GM23338 (cell line): ENCODE data around the gene NTM. TPM values are rescaled to one million over a fixed set of nuclear protein-coding genes. Genes with fewer than 3 reads are reported as not detected.

Source experiments
- ATAC-seq: fragments of 200-7000 bp; cut with Tn5 transposase; 3 replicates; pipeline ENCODE4 v1.9.1; 2020
- DNase-seq: peaks from one replicate; pipeline ENCODE4 v3.0.0-alpha.2; 2015; ENCODE audit warnings: low spot score
- H2AFZ ChIP-seq: fragments of 200-600 bp; sonication (generic); 2 replicates; pipeline ENCODE4 v1.8.0; 2016; ENCODE audit warnings: antibody characterized with exemption, mild to moderate bottlenecking, moderate library complexity
- H3F3A ChIP-seq: fragments of 200-600 bp; sonication (generic); replicated peaks from 2 replicates; pipeline ENCODE4 v1.8.0; 2017; ENCODE audit warnings: antibody characterized with exemption, mixed run types, low read depth
- H3K27ac ChIP-seq: fragments of 200-600 bp; sonication (generic); 2 replicates; pipeline ENCODE4 v1.6.1; 2016; ENCODE audit warnings: low read depth
- H3K27me3 ChIP-seq: fragments of 200-600 bp; sonication (generic); 2 replicates; pipeline ENCODE4 v1.8.0; 2016; ENCODE audit warnings: mild to moderate bottlenecking, mixed run types, moderate library complexity; ENCODE audit not compliant: insufficient read depth
- H3K36me3 ChIP-seq: fragments of 200-600 bp; sonication (generic); 2 replicates; pipeline ENCODE4 v1.8.0; 2016; ENCODE audit warnings: mild to moderate bottlenecking; ENCODE audit not compliant: insufficient read depth
- H3K4me1 ChIP-seq: fragments of 200-600 bp; sonication (generic); 2 replicates; pipeline ENCODE4 v1.8.0; 2016; ENCODE audit warnings: mild to moderate bottlenecking, moderate library complexity; ENCODE audit not compliant: insufficient read depth
- H3K4me2 ChIP-seq: fragments of 200-600 bp; sonication (generic); 2 replicates; pipeline ENCODE4 v1.7.1; 2017; ENCODE audit warnings: mixed run types
- H3K4me3 ChIP-seq: fragments of 200-600 bp; sonication (generic); 2 replicates; pipeline ENCODE4 v1.6.1; 2016; ENCODE audit warnings: mixed run types
- H3K79me2 ChIP-seq: fragments of 200-600 bp; sonication (generic); replicated peaks from 2 replicates; pipeline ENCODE4 v1.8.0; 2017; ENCODE audit warnings: mild to moderate bottlenecking; ENCODE audit not compliant: insufficient read depth
- H3K9me2 ChIP-seq: fragments of 200-600 bp; sonication (generic); 2 replicates; pipeline ENCODE4 v1.8.0; 2017; ENCODE audit not compliant: insufficient read depth
- H4K20me1 ChIP-seq: fragments of 200-600 bp; sonication (generic); replicated peaks from 2 replicates; pipeline ENCODE4 v1.8.0; 2017; ENCODE audit warnings: mild to moderate bottlenecking; ENCODE audit not compliant: insufficient read depth
- H3K27ac Mint-ChIP-seq: 2 replicates; pipeline ENCODE4 v1.8.0; 2020; ENCODE audit warnings: inconsistent platforms, mild to moderate bottlenecking, moderate library complexity, mixed read lengths
- H3K27me3 Mint-ChIP-seq: 3 replicates; pipeline ENCODE4 v1.8.0; 2022; ENCODE audit warnings: low read depth, mild to moderate bottlenecking, moderate library complexity, mixed read lengths, inconsistent platforms; ENCODE audit not compliant: insufficient read depth, poor library complexity
- H3K36me3 Mint-ChIP-seq: 3 replicates; pipeline ENCODE4 v1.8.0; 2021; ENCODE audit warnings: low read depth, mild to moderate bottlenecking, inconsistent platforms, moderate library complexity, mixed read lengths
- H3K4me1 Mint-ChIP-seq: 3 replicates; pipeline ENCODE4 v1.8.0; 2020; ENCODE audit warnings: mild to moderate bottlenecking, inconsistent platforms, mixed read lengths
- H3K4me3 Mint-ChIP-seq: 3 replicates; pipeline ENCODE4 v1.8.0; 2021; ENCODE audit warnings: moderate library complexity, mild to moderate bottlenecking, inconsistent platforms, mixed read lengths
- H3K9me3 Mint-ChIP-seq: 3 replicates; pipeline ENCODE4 v1.8.0; 2020; ENCODE audit warnings: moderate library complexity, mild to moderate bottlenecking, inconsistent platforms, mixed read lengths
- EZH2 ChIP-seq: fragments of 200-600 bp; sonication (generic); IDR thresholded peaks from one replicate; pipeline ENCODE4 v1.8.0; 2017; ENCODE audit warnings: antibody characterized with exemption, mild to moderate bottlenecking, low read depth; ENCODE audit not compliant: unreplicated experiment
- JUNB ChIP-seq: IDR thresholded peaks from one replicate; pipeline ENCODE4 v1.6.1; 2016; ENCODE audit warnings: antibody characterized with exemption; ENCODE audit not compliant: unreplicated experiment
- NANOG ChIP-seq: IDR thresholded peaks from 2 replicates; pipeline ENCODE4 v1.6.1; 2016; ENCODE audit warnings: antibody characterized with exemption, borderline replicate concordance
- POLR2AphosphoS5 ChIP-seq: IDR thresholded peaks from 2 replicates; pipeline ENCODE4 v1.6.1; 2016; ENCODE audit warnings: antibody characterized with exemption, low read depth
- STAT1 ChIP-seq: IDR thresholded peaks from one replicate; pipeline ENCODE4 v1.6.1; 2016; ENCODE audit warnings: antibody characterized with exemption; ENCODE audit not compliant: unreplicated experiment
- ZNF114 ChIP-seq: fragments of 250-450 bp; sonication (Bioruptor Pico); IDR thresholded peaks from 2 replicates; pipeline ENCODE4 v1.5.0; 2020; ENCODE audit warnings: mild to moderate bottlenecking, moderate library complexity
- ZNF331 ChIP-seq: fragments of 250-450 bp; sonication (Bioruptor Pico); IDR thresholded peaks from 2 replicates; pipeline ENCODE4 v1.5.0; 2020; ENCODE audit warnings: low read depth, mild to moderate bottlenecking, moderate library complexity
- polyA plus RNA-seq: library from polyadenylated mRNA; unstranded; fragments of >200 nt; fragmentation: Nextera tagmentation; extraction: Ambion mirVana; gene quantifications from 2 replicates; pipeline ENCODE4 v1.2.1, GENCODE V29; 2016
- total RNA-seq: library from RNA; depleted of rRNA; stranded (reverse); fragments of >200 nt; shearing (Covaris generic); gene quantifications from 2 replicates; pipeline ENCODE4 v1.2.3, GENCODE V29; 2014
- TF ChIP-seq, protein P1 (sequence below): IDR thresholded peaks from one replicate; pipeline ENCODE4 v1.6.1; 2018; ENCODE audit warnings: antibody characterized with exemption; ENCODE audit not compliant: unreplicated experiment
- TF ChIP-seq, protein P2 (sequence below): IDR thresholded peaks from 2 replicates; pipeline ENCODE4 v1.6.1; 2016; ENCODE audit warnings: antibody characterized with exemption
- TF ChIP-seq, protein P3 (sequence below), 2 experiments: fragments of 200-600 bp in 1 of 2; sonication (generic) in 1 of 2; conservative IDR thresholded peaks; 2 replicates each; pipeline versions ENCODE4 v1.5.1 to v1.6.1; 2016 to 2017; ENCODE audit warnings: antibody characterized with exemption in 2 of 2, low read depth in 2 of 2, mild to moderate bottlenecking in 2 of 2, moderate library complexity in 1 of 2
- TF ChIP-seq, protein P4 (sequence below): fragments of 250-450 bp; sonication (Bioruptor Pico); IDR thresholded peaks from 2 replicates; pipeline ENCODE4 v1.5.0; 2020; ENCODE audit warnings: mild to moderate bottlenecking, moderate library complexity

The NTM gene
- total and polyA plus RNA-seq, 2 experiments from 2014 or later: 10.6 to 14.6 TPM

DNA sequence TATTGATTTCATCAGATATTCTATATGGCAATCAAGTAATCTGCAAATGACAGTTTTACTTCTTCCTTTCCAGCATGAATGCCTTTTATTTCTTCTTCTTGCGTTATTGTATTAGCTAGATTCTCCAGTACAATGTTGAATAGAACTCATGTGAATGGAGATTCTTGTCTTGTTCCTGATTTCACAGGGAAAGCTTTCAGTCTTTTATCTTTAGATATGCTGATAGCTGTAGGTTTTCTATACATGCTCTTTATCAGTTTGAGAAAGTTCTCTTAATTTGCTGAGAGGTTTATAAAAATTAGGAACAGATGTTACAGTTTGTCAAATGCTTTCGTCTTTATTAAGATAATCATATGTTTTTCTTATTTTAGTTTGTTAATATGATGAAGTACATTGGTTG, 347.2 kb downstream of the NTM start (continued):
- TF ChIP-seq, protein P1, sequence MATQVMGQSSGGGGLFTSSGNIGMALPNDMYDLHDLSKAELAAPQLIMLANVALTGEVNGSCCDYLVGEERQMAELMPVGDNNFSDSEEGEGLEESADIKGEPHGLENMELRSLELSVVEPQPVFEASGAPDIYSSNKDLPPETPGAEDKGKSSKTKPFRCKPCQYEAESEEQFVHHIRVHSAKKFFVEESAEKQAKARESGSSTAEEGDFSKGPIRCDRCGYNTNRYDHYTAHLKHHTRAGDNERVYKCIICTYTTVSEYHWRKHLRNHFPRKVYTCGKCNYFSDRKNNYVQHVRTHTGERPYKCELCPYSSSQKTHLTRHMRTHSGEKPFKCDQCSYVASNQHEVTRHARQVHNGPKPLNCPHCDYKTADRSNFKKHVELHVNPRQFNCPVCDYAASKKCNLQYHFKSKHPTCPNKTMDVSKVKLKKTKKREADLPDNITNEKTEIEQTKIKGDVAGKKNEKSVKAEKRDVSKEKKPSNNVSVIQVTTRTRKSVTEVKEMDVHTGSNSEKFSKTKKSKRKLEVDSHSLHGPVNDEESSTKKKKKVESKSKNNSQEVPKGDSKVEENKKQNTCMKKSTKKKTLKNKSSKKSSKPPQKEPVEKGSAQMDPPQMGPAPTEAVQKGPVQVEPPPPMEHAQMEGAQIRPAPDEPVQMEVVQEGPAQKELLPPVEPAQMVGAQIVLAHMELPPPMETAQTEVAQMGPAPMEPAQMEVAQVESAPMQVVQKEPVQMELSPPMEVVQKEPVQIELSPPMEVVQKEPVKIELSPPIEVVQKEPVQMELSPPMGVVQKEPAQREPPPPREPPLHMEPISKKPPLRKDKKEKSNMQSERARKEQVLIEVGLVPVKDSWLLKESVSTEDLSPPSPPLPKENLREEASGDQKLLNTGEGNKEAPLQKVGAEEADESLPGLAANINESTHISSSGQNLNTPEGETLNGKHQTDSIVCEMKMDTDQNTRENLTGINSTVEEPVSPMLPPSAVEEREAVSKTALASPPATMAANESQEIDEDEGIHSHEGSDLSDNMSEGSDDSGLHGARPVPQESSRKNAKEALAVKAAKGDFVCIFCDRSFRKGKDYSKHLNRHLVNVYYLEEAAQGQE: no peak
- TF ChIP-seq STAT1 (no peak), ZNF331 (CRISPR knock-in tag) (no peak), POLR2AphosphoS5 (no peak)
- TF ChIP-seq, protein P2, sequence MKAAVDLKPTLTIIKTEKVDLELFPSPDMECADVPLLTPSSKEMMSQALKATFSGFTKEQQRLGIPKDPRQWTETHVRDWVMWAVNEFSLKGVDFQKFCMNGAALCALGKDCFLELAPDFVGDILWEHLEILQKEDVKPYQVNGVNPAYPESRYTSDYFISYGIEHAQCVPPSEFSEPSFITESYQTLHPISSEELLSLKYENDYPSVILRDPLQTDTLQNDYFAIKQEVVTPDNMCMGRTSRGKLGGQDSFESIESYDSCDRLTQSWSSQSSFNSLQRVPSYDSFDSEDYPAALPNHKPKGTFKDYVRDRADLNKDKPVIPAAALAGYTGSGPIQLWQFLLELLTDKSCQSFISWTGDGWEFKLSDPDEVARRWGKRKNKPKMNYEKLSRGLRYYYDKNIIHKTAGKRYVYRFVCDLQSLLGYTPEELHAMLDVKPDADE: no peak
- TF ChIP-seq, protein P3, sequence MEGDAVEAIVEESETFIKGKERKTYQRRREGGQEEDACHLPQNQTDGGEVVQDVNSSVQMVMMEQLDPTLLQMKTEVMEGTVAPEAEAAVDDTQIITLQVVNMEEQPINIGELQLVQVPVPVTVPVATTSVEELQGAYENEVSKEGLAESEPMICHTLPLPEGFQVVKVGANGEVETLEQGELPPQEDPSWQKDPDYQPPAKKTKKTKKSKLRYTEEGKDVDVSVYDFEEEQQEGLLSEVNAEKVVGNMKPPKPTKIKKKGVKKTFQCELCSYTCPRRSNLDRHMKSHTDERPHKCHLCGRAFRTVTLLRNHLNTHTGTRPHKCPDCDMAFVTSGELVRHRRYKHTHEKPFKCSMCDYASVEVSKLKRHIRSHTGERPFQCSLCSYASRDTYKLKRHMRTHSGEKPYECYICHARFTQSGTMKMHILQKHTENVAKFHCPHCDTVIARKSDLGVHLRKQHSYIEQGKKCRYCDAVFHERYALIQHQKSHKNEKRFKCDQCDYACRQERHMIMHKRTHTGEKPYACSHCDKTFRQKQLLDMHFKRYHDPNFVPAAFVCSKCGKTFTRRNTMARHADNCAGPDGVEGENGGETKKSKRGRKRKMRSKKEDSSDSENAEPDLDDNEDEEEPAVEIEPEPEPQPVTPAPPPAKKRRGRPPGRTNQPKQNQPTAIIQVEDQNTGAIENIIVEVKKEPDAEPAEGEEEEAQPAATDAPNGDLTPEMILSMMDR (conservative IDR thresholded peaks at IDR 0.05; ENCODE audit: low read depth in 2 of 2): no peak

DNA sequence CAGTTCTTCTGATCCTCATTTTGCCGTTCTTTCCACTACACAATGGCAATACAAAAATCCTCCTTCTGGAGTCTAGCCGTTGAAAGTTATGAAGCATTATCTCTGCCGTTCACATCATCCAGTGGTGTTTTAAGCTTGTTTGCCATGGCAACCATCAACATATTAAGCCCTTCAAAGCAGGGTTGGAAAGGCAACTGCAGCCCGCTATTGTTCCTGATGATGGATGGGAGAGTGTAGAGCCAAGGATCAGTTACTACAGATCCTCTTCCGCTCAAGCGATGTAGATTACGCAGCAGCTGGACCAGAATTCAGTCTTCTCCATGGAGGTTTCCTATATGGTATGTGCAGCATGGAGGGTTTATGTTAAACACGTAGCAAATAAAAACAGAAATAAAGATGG, 352.7 kb downstream of the NTM start:
- no peaks in the 10 kb centered on the region for H3K79me2 ChIP-seq
- TF ChIP-seq POLR2AphosphoS5 (no peak), ZNF331 (CRISPR knock-in tag) (no peak), JUNB (no peak), NANOG (no peak), STAT1 (no peak), ZNF114 (CRISPR knock-in tag) (no peak), EZH2 (no peak)
- TF ChIP-seq, protein P4, sequence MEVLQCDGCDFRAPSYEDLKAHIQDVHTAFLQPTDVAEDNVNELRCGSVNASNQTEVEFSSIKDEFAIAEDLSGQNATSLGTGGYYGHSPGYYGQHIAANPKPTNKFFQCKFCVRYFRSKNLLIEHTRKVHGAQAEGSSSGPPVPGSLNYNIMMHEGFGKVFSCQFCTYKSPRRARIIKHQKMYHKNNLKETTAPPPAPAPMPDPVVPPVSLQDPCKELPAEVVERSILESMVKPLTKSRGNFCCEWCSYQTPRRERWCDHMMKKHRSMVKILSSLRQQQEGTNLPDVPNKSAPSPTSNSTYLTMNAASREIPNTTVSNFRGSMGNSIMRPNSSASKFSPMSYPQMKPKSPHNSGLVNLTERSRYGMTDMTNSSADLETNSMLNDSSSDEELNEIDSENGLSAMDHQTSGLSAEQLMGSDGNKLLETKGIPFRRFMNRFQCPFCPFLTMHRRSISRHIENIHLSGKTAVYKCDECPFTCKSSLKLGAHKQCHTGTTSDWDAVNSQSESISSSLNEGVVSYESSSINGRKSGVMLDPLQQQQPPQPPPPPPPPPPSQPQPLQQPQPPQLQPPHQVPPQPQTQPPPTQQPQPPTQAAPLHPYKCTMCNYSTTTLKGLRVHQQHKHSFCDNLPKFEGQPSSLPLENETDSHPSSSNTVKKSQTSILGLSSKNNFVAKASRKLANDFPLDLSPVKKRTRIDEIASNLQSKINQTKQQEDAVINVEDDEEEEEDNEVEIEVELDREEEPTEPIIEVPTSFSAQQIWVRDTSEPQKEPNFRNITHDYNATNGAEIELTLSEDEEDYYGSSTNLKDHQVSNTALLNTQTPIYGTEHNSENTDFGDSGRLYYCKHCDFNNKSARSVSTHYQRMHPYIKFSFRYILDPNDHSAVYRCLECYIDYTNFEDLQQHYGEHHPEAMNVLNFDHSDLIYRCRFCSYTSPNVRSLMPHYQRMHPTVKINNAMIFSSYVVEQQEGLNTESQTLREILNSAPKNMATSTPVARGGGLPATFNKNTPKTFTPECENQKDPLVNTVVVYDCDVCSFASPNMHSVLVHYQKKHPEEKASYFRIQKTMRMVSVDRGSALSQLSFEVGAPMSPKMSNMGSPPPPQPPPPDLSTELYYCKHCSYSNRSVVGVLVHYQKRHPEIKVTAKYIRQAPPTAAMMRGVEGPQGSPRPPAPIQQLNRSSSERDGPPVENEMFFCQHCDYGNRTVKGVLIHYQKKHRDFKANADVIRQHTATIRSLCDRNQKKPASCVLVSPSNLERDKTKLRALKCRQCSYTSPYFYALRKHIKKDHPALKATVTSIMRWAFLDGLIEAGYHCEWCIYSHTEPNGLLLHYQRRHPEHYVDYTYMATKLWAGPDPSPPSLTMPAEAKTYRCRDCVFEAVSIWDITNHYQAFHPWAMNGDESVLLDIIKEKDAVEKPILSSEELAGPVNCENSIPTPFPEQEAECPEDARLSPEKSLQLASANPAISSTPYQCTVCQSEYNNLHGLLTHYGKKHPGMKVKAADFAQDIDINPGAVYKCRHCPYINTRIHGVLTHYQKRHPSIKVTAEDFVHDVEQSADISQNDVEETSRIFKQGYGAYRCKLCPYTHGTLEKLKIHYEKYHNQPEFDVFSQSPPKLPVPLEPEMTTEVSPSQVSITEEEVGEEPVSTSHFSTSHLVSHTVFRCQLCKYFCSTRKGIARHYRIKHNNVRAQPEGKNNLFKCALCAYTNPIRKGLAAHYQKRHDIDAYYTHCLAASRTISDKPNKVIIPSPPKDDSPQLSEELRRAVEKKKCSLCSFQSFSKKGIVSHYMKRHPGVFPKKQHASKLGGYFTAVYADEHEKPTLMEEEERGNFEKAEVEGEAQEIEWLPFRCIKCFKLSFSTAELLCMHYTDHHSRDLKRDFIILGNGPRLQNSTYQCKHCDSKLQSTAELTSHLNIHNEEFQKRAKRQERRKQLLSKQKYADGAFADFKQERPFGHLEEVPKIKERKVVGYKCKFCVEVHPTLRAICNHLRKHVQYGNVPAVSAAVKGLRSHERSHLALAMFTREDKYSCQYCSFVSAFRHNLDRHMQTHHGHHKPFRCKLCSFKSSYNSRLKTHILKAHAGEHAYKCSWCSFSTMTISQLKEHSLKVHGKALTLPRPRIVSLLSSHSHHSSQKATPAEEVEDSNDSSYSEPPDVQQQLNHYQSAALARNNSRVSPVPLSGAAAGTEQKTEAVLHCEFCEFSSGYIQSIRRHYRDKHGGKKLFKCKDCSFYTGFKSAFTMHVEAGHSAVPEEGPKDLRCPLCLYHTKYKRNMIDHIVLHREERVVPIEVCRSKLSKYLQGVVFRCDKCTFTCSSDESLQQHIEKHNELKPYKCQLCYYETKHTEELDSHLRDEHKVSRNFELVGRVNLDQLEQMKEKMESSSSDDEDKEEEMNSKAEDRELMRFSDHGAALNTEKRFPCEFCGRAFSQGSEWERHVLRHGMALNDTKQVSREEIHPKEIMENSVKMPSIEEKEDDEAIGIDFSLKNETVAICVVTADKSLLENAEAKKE (CRISPR knock-in tag): no peak
- TF ChIP-seq, protein P2: no peak

More for the DNA sequence above, 352.7 kb downstream of the NTM start:
- no peaks in the 10 kb centered on the region for H3K36me3 Mint-ChIP-seq
- Histone ChIP-seq H3K27ac (no peak overlapping the region), H3F3A (no peaks in the 10 kb centered on the region), H3K4me3 (no peak overlapping the region), H4K20me1 (no peaks in the 10 kb centered on the region), H2AFZ (no peak overlapping the region), H3K27me3 (no peaks in the 10 kb centered on the region), H3K4me2 (no peak overlapping the region), H3K36me3 (no peaks in the 10 kb centered on the region), H3K9me2 (no peaks in the 10 kb centered on the region; the same call in none of the 2 replicates), H3K4me1 (0 out of 2 replicates have a peak, but pooled peaks cover 7% of the 10 kb centered on the region)
- no peaks in the 10 kb centered on the region for H3K9me3 Mint-ChIP-seq
- peaks cover 6% of the 10 kb centered on the region; the same call in 1 of the 3 replicates for H3K4me1 Mint-ChIP-seq
- no peak for DNase-seq
- H3K4me3 Mint-ChIP-seq: no peak overlapping the region
- no peak for ATAC-seq
- no peak overlapping the region for H3K27ac Mint-ChIP-seq
- peaks cover 10% of the 10 kb centered on the region for H3K27me3 Mint-ChIP-seq
